ENCODE data around the gene DAZAP2.

Gene DAZAP2

DNA sequence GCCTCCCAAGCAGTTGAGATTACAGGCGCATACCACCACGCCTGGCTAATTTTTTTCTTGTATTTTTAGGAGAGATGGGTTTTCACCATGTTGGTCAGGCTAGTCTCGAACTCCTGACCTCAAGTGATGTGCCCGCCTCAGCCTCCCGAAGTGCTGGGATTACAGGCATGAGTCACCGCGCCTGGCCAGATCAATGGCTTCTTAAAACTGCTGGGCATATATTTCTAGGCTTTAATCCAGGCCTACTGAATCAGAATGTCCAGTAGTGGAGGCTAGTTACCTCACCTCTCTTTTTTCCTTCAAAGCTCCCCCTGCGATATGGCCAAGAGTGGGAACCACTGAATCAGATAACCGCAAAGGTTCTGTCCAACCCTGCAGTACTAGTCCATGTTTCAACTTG is 37.8 kb upstream of the DAZAP2 start:
- Histone ChIP-seq H3K9ac (ENCODE audit: low read length) (no peak overlapping the region), H3K4me3 (ENCODE audit: low read length) (no peak overlapping the region), H3K79me2 (ENCODE audit: low read length) (no peaks in the 10 kb centered on the region), H2AFZ (ENCODE audit: low read depth, low read length) (no peak overlapping the region), H3K4me1 (ENCODE audit: low read length) (no peaks in the 10 kb centered on the region), H3K9me3 (ENCODE audit: insufficient read depth, low read length) (no peaks in the 10 kb centered on the region), H3K4me2 (ENCODE audit: low read length) (no peak overlapping the region), H3K27me3 (ENCODE audit: low read depth, low read length) (no peaks in the 10 kb centered on the region), H3K27ac (ENCODE audit: low read length) (no peak overlapping the region), H3K36me3 (replicated peaks; ENCODE audit: low read depth, low read length) (no peaks in the 10 kb centered on the region), H4K20me1 (ENCODE audit: insufficient read depth, low read length) (no peaks in the 10 kb centered on the region)
- TF ChIP-seq EZH2phosphoT487 (IDR thresholded peaks at IDR 0.05; ENCODE audit: low read depth), result no peak
- no peak for TF ChIP-seq CTCF (IDR thresholded peaks at IDR 0.05; ENCODE audit: low read depth, low read length)

DNA sequence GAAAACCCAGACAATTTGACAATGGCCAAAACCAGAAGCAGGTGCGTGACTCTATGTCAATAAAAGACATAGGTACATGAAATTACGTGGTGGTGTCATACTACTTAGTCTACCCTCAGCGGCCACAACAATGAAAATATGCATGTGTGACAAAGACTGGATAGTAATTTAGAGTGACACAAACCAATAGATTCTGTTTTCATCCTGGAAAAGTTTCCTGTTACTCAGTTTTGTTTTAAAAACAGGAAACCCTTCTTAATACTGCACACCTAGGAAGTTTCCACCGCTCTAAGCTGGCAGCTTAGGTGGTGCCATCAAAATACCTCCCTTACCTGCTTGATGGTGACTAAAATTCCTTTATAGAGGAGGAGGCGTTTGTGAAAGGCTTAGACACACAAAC is 35.9 kb upstream of the DAZAP2 start:
- Histone ChIP-seq H3K79me2 (ENCODE audit: low read length) (no peaks in the 10 kb centered on the region), H3K36me3 (replicated peaks; ENCODE audit: low read depth, low read length) (no peaks in the 10 kb centered on the region), H3K27me3 (ENCODE audit: low read depth, low read length) (no peaks in the 10 kb centered on the region), H3K4me1 (ENCODE audit: low read length) (no peaks in the 10 kb centered on the region), H4K20me1 (ENCODE audit: insufficient read depth, low read length) (no peaks in the 10 kb centered on the region), H3K9me3 (ENCODE audit: insufficient read depth, low read length) (no peaks in the 10 kb centered on the region), H3K27ac (ENCODE audit: low read length) (no peak overlapping the region), H2AFZ (ENCODE audit: low read depth, low read length) (no peak overlapping the region), H3K9ac (ENCODE audit: low read length) (no peak overlapping the region), H3K4me2 (ENCODE audit: low read length) (no peak overlapping the region), H3K4me3 (ENCODE audit: low read length) (no peak overlapping the region)
- TF ChIP-seq CTCF (IDR thresholded peaks at IDR 0.05; ENCODE audit: low read depth, low read length) (no peak), EZH2phosphoT487 (IDR thresholded peaks at IDR 0.05; ENCODE audit: low read depth) (no peak)

DNA sequence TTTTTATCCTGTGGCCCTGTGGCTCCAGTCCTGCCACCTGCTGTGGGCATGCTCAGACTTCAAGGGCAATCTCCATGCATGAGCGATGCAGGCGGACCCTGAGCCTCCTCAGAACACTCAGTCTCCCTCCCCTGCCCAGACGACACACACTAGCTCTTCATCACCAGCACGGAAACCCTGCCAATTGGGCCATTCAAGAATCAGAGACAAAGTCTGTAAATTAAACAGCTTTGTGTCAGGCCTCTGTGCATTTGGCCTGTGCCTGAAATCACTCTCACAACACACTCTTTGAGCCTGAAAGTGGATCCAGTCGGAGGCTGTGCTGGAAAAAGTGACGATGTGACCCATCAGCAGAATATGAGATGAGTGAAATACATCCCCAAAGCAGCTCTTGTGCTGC is 33.3 kb upstream of the DAZAP2 start:
- H3K4me1 ChIP-seq (ENCODE audit: low read length), result no peaks in the 10 kb centered on the region
- no peaks in the 10 kb centered on the region for H3K9me3 ChIP-seq (ENCODE audit: insufficient read depth, low read length)
- no peak overlapping the region for H3K27ac ChIP-seq (ENCODE audit: low read length)
- H3K27me3 ChIP-seq (ENCODE audit: low read depth, low read length), result no peaks in the 10 kb centered on the region
- no peaks in the 10 kb centered on the region for H3K79me2 ChIP-seq (ENCODE audit: low read length)
- H3K9ac ChIP-seq (ENCODE audit: low read length), result no peak overlapping the region
- no peaks in the 10 kb centered on the region for H3K36me3 ChIP-seq (replicated peaks; ENCODE audit: low read depth, low read length)
- H3K4me3 ChIP-seq (ENCODE audit: low read length), result no peak overlapping the region
- no peak overlapping the region for H3K4me2 ChIP-seq (ENCODE audit: low read length)
- no peaks in the 10 kb centered on the region for H4K20me1 ChIP-seq (ENCODE audit: insufficient read depth, low read length)
- TF ChIP-seq EZH2phosphoT487 (IDR thresholded peaks at IDR 0.05; ENCODE audit: low read depth) (no peak), CTCF (IDR thresholded peaks at IDR 0.05; ENCODE audit: low read depth, low read length) (no peak)
- no peak overlapping the region for H2AFZ ChIP-seq (ENCODE audit: low read depth, low read length)

- no peak overlapping the region for H3K4me2 ChIP-seq (ENCODE audit: low read length)
- H4K20me1 ChIP-seq (ENCODE audit: insufficient read depth, low read length), result no peaks in the 10 kb centered on the region
- H3K27ac ChIP-seq (ENCODE audit: low read length), result no peak overlapping the region
- TF ChIP-seq CTCF (IDR thresholded peaks at IDR 0.05; ENCODE audit: low read depth, low read length), result no peak
- TF ChIP-seq EZH2phosphoT487 (IDR thresholded peaks at IDR 0.05; ENCODE audit: low read depth), result no peak
- no peaks in the 10 kb centered on the region for H3K27me3 ChIP-seq (ENCODE audit: low read depth, low read length)
- H3K4me1 ChIP-seq (ENCODE audit: low read length), result no peaks in the 10 kb centered on the region
- H3K79me2 ChIP-seq (ENCODE audit: low read length), result no peaks in the 10 kb centered on the region
- no peaks in the 10 kb centered on the region for H3K9me3 ChIP-seq (ENCODE audit: insufficient read depth, low read length)
- no peak overlapping the region for H3K9ac ChIP-seq (ENCODE audit: low read length)
- H3K4me3 ChIP-seq (ENCODE audit: low read length), result no peak overlapping the region
- no peaks in the 10 kb centered on the region for H3K36me3 ChIP-seq (replicated peaks; ENCODE audit: low read depth, low read length)
- no peak overlapping the region for H2AFZ ChIP-seq (ENCODE audit: low read depth, low read length)
These were observed 30.5 kb upstream of the DAZAP2 start for GRCh38 chr12:51208016-51208660.

Measured in OCI-LY3 (cell line).